HG03103 (cell line): ENCODE measurements around the gene C11orf71.

Experiments
- ATAC-seq: cut with Tn5 transposase; IDR thresholded peaks from one replicate; pipeline ENCODE4 v1.9.1; 2021; ENCODE audit warnings: low read depth; ENCODE audit not compliant: unreplicated experiment

Gene C11orf71

GRCh38 chr11:114400216-114400914 lies at the start of gene C11orf71, which contains the start of gene RBM7:
Gene C11orf71 (minus strand): TSS chr11:114400511. CDS start chr11:114400331, 180 bp downstream.
Gene RBM7 (plus strand): TSS chr11:114400666. CDS start chr11:114400672, 6 bp downstream.
- peak; percentile 90 for ATAC-seq

GRCh38 chr11:114449845-114450244 lies 49.5 kb upstream of the C11orf71 start:
- ATAC-seq: no peak

GRCh38 chr11:114448749-114449482 lies 48.6 kb upstream of the C11orf71 start:
- ATAC-seq: no peak

- ATAC-seq: no peak
Measured at GRCh38 chr11:114447892-114448291, 47.6 kb upstream of the C11orf71 start.

- no peak for ATAC-seq
Measured at GRCh38 chr11:114447444-114447843, 47.1 kb upstream of the C11orf71 start.

- no peak for ATAC-seq
Measured at GRCh38 chr11:114442536-114442935, 42.2 kb upstream of the C11orf71 start.

- ATAC-seq: no peak
Measured at GRCh38 chr11:114441921-114442320, 41.6 kb upstream of the C11orf71 start.

GRCh38 chr11:114440971-114441763 lies 40.9 kb upstream of the C11orf71 start:
- no peak for ATAC-seq

- ATAC-seq: peak; percentile 7
Measured at GRCh38 chr11:114440121-114440860, 40.0 kb upstream of the C11orf71 start.

- peak; percentile 100 for ATAC-seq
Measured at GRCh38 chr11:114439229-114440120, 39.2 kb upstream of the C11orf71 start, which contains the start of gene REXO2. Gene REXO2 (plus strand): TSS chr11:114439467. CDS start chr11:114439529, 62 bp downstream.

- ATAC-seq: no peak
Measured at GRCh38 chr11:114438303-114438702, 38.0 kb upstream of the C11orf71 start.

GRCh38 chr11:114433376-114433775 lies 33.1 kb upstream of the C11orf71 start:
- no peak for ATAC-seq

- ATAC-seq: no peak
Measured at GRCh38 chr11:114432893-114433292, 32.6 kb upstream of the C11orf71 start.

GRCh38 chr11:114430290-114430689 lies 30.0 kb upstream of the C11orf71 start:
- ATAC-seq: no peak

GRCh38 chr11:114426280-114426679 lies 26.0 kb upstream of the C11orf71 start:
- ATAC-seq: no peak

GRCh38 chr11:114416441-114416961 lies 16.2 kb upstream of the C11orf71 start:
- ATAC-seq: no peak

GRCh38 chr11:114413958-114414357 lies 13.6 kb upstream of the C11orf71 start:
- ATAC-seq: no peak

- ATAC-seq: no peak
Measured at GRCh38 chr11:114412946-114413345, 12.6 kb upstream of the C11orf71 start.

GRCh38 chr11:114401311-114401710 lies 1.0 kb upstream of the C11orf71 start:
- no peak for ATAC-seq
